Lower lobe of right lung (tissue), 2 donors: ENCODE data around the gene STK39. TPM values are rescaled to one million over a fixed set of nuclear protein-coding genes. Genes with fewer than 3 reads are reported as not detected.

Source experiments
- ATAC-seq, 2 donors: fragments of 200-7000 bp; cut with Tn5 transposase; one replicate each; pipeline ENCODE4 v1.9.1; 2020 to 2022; ENCODE audit warnings: mild to moderate bottlenecking in 2 of 2, moderate library complexity in 2 of 2
- DNase-seq: peaks from one replicate; pipeline ENCODE4 v3.0.0-alpha.2; 2020
- H3K27ac ChIP-seq: fragments of 200-600 bp; one replicate; pipeline ENCODE4 v1.8.0; 2022
- H3K27me3 ChIP-seq: fragments of 200-600 bp; one replicate; pipeline ENCODE4 v1.8.0; 2022; ENCODE audit warnings: low read depth
- H3K36me3 ChIP-seq: fragments of 200-600 bp; one replicate; pipeline ENCODE4 v1.8.0; 2022; ENCODE audit warnings: mild to moderate bottlenecking
- H3K4me1 ChIP-seq: fragments of 200-600 bp; one replicate; pipeline ENCODE4 v1.8.0; 2022
- H3K4me3 ChIP-seq: fragments of 200-600 bp; one replicate; pipeline ENCODE4 v1.8.0; 2022; ENCODE audit warnings: mild to moderate bottlenecking
- H3K9me3 ChIP-seq: fragments of 200-600 bp; one replicate; pipeline ENCODE4 v1.8.0; 2022
- CTCF ChIP-seq: fragments of 200-600 bp; IDR thresholded peaks from one replicate; pipeline ENCODE4 v1.8.0; 2022; ENCODE audit warnings: antibody characterized with exemption, mild to moderate bottlenecking
- intact Hi-C: fragments of 100-400 bp; cut with DNase I; formaldehyde crosslinking; loops from one replicate; pipeline ENCODE4 v1.11.0; 2022
- total RNA-seq: library from RNA; stranded (reverse); fragmentation: NEBNext Ultra II Directional; extraction: Animal tissue kit (Norgen Biotek cat#: 25700); gene quantifications from one replicate; pipeline ENCODE4 v1.2.1, GENCODE V29; 2021
- donor health status: DM: no; HTN: yes; CAD: no; lungs with severe emphysema.

STK39 gene
- total RNA-seq, 1 donor from 2014 or later: 12.6 TPM

GRCh38 chr2:168062936-168063335, 184.5 kb downstream of the STK39 start:
- H3K27ac ChIP-seq: no peak overlapping the region
- no peaks in the 10 kb centered on the region for H3K36me3 ChIP-seq
- intact Hi-C loops: no loop called here
- no peak for DNase-seq
- no peaks in the 10 kb centered on the region for H3K9me3 ChIP-seq
- H3K27me3 ChIP-seq: no peaks in the 10 kb centered on the region
- no peak overlapping the region for H3K4me3 ChIP-seq
- H3K4me1 ChIP-seq: no peaks in the 10 kb centered on the region
- TF ChIP-seq CTCF: no peak
- ATAC-seq: no peak

- H3K9me3 ChIP-seq: no peaks in the 10 kb centered on the region
- no peak for DNase-seq
- TF ChIP-seq CTCF: no peak
- H3K27me3 ChIP-seq: no peaks in the 10 kb centered on the region
- H3K4me1 ChIP-seq: no peaks in the 10 kb centered on the region
- H3K4me3 ChIP-seq: no peak overlapping the region
- no peak for ATAC-seq
- no peaks in the 10 kb centered on the region for H3K36me3 ChIP-seq
- intact Hi-C loops: no loop called here
- no peak overlapping the region for H3K27ac ChIP-seq
These were observed 185.3 kb downstream of the STK39 start for GRCh38 chr2:168062054-168062453.

- Histone ChIP-seq H3K27me3 (no peaks in the 10 kb centered on the region), H3K9me3 (no peaks in the 10 kb centered on the region), H3K4me1 (no peaks in the 10 kb centered on the region), H3K27ac (no peak overlapping the region), H3K4me3 (no peak overlapping the region), H3K36me3 (no peaks in the 10 kb centered on the region)
- ATAC-seq (no peak), DNase-seq (no peak)
- intact Hi-C loops: no loop called here
- no peak for TF ChIP-seq CTCF
These were observed 186.2 kb downstream of the STK39 start for GRCh38 chr2:168060986-168061750.

GRCh38 chr2:168059758-168060157, 187.6 kb downstream of the STK39 start:
- Histone ChIP-seq H3K9me3 (no peaks in the 10 kb centered on the region), H3K4me1 (no peaks in the 10 kb centered on the region), H3K27ac (no peak overlapping the region), H3K27me3 (no peaks in the 10 kb centered on the region), H3K36me3 (no peaks in the 10 kb centered on the region), H3K4me3 (no peak overlapping the region)
- DNase-seq (no peak), ATAC-seq (no peak)
- intact Hi-C loops: no loop called here
- no peak for TF ChIP-seq CTCF

- no peak for DNase-seq
- Histone ChIP-seq H3K27me3 (no peaks in the 10 kb centered on the region), H3K36me3 (no peaks in the 10 kb centered on the region), H3K4me3 (no peak overlapping the region), H3K9me3 (no peaks in the 10 kb centered on the region), H3K27ac (no peak overlapping the region), H3K4me1 (no peaks in the 10 kb centered on the region)
- intact Hi-C loops: no loop called here
- no peak for ATAC-seq
- TF ChIP-seq CTCF: no peak
These were observed 188.7 kb downstream of the STK39 start for GRCh38 chr2:168058675-168059074.
